D721Med (cell line): ENCODE results near the gene ZC3H7A.

Experiments
- DNase-seq: peaks from one replicate; pipeline ENCODE4 v3.0.0; 2011; ENCODE audit warnings: low spot score; ENCODE audit not compliant: insufficient read length
- FAIRE-seq: peaks from 2 replicates; lab custom pipeline; 2011; peaks lifted over from hg19 to GRCh38; lab: Jason Lieb, UNC
- CTCF ChIP-seq: IDR thresholded peaks from 2 replicates; pipeline ENCODE4 v1.5.1; 2012; ENCODE audit warnings: mild to moderate bottlenecking, control low read depth; ENCODE audit not compliant: insufficient read depth; ENCODE audit errors: missing control alignments

Gene ZC3H7A

GRCh38 chr16:11742093-11742535 is 54.9 kb downstream of the ZC3H7A start:
- FAIRE-seq (no peak), DNase-seq (no peak)
- TF ChIP-seq CTCF = no peak

GRCh38 chr16:11740567-11740966 is 56.5 kb downstream of the ZC3H7A start:
- FAIRE-seq = no peak
- no peak for DNase-seq
- no peak for TF ChIP-seq CTCF

GRCh38 chr16:11738742-11739544 is 58.1 kb downstream of the ZC3H7A start:
- DNase-seq = no peak
- FAIRE-seq = no peak
- TF ChIP-seq CTCF = no peak

- DNase-seq (no peak), FAIRE-seq (no peak)
- no peak for TF ChIP-seq CTCF
Measured at GRCh38 chr16:11737713-11738112, 59.3 kb downstream of the ZC3H7A start.

- FAIRE-seq (no peak), DNase-seq (no peak)
- TF ChIP-seq CTCF = no peak
Measured at GRCh38 chr16:11736903-11737302, 60.2 kb downstream of the ZC3H7A start.

GRCh38 chr16:11735787-11736186 is 61.3 kb downstream of the ZC3H7A start:
- no peak for TF ChIP-seq CTCF
- DNase-seq (no peak), FAIRE-seq (no peak)

GRCh38 chr16:11734653-11735043 is 62.4 kb downstream of the ZC3H7A start:
- no peak for FAIRE-seq
- DNase-seq = no peak
- no peak for TF ChIP-seq CTCF
